Omental fat pad (tissue), 4 donors: ENCODE data around the gene LIG4. TPM values are rescaled to one million over a fixed set of nuclear protein-coding genes. Genes with fewer than 3 reads are reported as not detected.

Source experiments
- ATAC-seq: fragments of 150-250 bp; one replicate; pipeline ENCODE4 v1.9.1; 2016; ENCODE audit warnings: mild to moderate bottlenecking, moderate library complexity; ENCODE audit not compliant: low FRiP score
- DNase-seq: peaks from one replicate; pipeline ENCODE4 v3.0.0-alpha.2; 2019; ENCODE audit warnings: low spot score
- CTCF ChIP-seq, 3 donors: fragments of 450-650 bp; IDR thresholded peaks; one replicate each; pipeline ENCODE4 v1.5.1; 2016 to 2017; ENCODE audit warnings: antibody characterized with exemption in 3 of 3, mild to moderate bottlenecking in 3 of 3, moderate library complexity in 2 of 3
- total RNA-seq, 4 donors: library from RNA; depleted of rRNA; stranded (reverse); fragments of >200 nt; gene quantifications; one replicate each; pipeline ENCODE4 v1.1.0, GENCODE V29; 2016

The LIG4 gene
- total RNA-seq, 4 donors from 2014 or later = 8.0 to 11.2 (median 9.2) TPM

- ATAC-seq (no peak), DNase-seq (no peak)
- TF ChIP-seq CTCF (IDR thresholded peaks at IDR 0.05) = no peak
Observed at GRCh38 chr13:108213946-108214345, 1.4 kb downstream of the LIG4 start.

GRCh38 chr13:108212886-108213285 is 2.5 kb downstream of the LIG4 start:
- no peak for TF ChIP-seq CTCF (IDR thresholded peaks at IDR 0.05)
- no peak for DNase-seq
- ATAC-seq = no peak

- ATAC-seq (no peak), DNase-seq (no peak)
- no peak for TF ChIP-seq CTCF (IDR thresholded peaks at IDR 0.05)
Observed at GRCh38 chr13:108210551-108210950, 4.8 kb downstream of the LIG4 start.

- no peak for ATAC-seq
- no peak for TF ChIP-seq CTCF (IDR thresholded peaks at IDR 0.05)
- DNase-seq = no peak
Observed at GRCh38 chr13:108200781-108201398, 14.4 kb downstream of the LIG4 start.

GRCh38 chr13:108195861-108196260 is 19.5 kb downstream of the LIG4 start:
- no peak for TF ChIP-seq CTCF (IDR thresholded peaks at IDR 0.05)
- ATAC-seq (no peak), DNase-seq (no peak)

GRCh38 chr13:108195146-108195545 is 20.2 kb downstream of the LIG4 start:
- DNase-seq (no peak), ATAC-seq (no peak)
- no peak for TF ChIP-seq CTCF (IDR thresholded peaks at IDR 0.05)

GRCh38 chr13:108194435-108194936 is 20.9 kb downstream of the LIG4 start:
- no peak for ATAC-seq

More at GRCh38 chr13:108194435-108194936, 20.9 kb downstream of the LIG4 start:
- no peak for TF ChIP-seq CTCF (IDR thresholded peaks at IDR 0.05)
- DNase-seq = no peak
